GF-D8 (cell line): ENCODE results near the gene SLC24A2.

ENCODE experiments used
- DNase-seq: peaks from one replicate; lab custom pipeline; 2025; lab: John Stamatoyannopoulos, UW

Gene SLC24A2

DNA sequence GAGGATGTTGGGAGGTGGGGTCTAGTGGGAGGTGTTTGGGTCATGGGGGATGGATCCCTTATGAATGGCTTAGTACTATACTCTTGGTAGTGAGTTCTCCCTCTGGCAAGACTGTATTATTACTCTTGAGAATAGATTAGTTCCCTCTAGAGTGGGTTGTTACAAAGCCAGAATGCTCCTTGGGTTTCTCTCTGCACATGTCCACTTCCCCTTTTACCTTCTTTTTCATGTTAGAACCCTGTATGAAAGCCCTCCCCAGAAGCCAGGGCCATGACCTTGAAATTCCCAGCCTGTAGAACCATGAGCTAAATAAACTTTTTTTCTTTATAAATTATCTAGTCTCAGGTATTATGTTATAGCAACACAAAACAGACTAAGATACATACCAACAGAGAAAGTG, 31.1 kb downstream of the SLC24A2 start:
- no peak for DNase-seq

DNA sequence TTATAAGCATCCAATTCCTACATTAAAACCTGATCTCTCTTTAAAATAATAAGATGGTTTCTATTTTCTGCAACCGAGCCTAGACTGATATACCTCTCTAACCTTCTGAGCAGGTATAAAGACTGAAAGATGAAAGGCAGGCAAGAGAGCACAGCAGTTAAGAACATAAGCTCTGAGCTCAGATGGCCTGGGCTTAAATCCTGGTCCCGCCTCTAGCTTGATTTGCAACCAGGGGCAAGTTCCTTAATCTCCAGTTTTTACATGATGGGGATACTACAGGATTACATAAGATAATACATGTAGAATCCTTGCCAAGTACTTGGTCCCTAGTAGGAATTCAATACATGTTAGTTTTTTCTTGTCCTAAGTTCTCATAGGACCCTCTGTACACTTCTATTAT, 33.9 kb downstream of the SLC24A2 start:
- DNase-seq, result no peak

DNA sequence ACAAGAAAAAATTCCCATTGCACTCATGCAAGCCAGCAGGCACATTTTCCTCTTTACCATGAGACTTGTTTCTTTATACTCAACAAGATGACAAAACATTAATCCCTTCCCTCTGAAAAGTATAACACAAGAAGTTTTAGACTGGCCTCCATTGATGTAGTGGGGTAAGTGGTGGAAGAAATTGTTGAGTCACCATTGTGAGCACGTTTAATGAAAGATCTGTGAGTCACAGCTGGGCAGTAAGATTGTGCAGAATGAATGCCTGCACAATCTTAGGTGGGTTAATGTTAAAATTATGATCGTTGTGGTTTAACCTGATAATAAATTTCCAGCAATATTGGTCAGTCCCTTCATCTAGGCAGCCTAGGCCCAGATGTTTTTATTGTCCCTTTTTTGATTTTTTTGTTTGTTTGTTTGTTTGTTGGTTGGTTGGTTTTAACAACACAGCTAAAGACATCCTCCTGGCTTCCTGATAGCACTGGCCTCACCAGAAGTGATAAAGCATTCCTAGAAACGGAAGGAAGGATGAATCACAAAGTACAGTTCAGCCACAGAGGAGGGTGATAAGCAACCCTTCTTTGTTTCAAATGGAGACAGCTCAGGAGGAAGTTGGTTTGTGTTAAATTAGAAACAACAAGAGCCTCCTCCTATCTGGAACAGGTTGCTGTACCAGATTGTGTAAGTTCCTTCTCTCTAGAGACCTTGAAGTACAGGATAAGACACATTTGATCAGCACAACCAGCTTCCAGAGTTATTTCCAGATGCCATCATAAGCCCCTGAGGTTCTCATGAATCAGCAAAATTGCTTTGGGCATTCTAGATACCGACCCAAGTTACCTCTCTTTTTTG, 40.3 kb downstream of the SLC24A2 start:
- DNase-seq, result peak; percentile 30

DNA sequence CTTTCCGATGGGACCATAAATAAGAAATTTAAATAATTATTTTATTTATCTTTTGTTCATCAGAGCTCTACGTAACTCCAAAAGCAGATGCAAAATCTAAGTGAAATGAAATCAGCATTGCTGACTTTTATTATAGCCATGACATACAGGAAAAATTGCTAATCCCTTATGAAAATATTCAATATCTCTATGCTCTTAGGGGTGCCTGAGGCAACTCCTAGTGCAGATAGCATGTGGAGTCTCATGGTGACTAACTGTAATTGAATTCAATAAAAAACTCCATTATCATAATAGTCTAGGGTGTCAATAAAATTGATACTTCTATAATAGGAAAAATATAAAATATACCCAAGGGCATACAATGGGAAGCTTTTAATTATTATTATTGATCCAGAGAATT, 42.6 kb downstream of the SLC24A2 start:
- no peak for DNase-seq

DNA sequence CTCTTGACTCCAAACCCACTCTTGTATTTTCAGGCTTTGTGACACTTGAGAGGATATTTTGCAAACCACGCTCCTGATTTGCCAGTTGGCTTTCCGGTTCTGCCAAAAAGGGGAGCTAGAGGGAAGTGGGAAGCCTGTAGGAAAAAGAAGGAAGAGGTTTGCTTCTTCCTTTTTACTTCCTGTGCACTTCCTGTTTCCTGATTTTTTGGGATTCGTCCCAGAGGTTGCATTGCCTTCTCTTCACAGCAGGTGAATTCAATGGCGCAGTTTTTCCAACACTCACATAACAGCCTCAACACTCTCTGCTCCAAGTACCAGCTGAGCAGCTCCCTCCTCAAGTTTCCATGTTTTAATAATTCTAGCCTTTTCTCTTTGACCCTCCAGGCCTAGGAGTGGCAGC, 47.7 kb downstream of the SLC24A2 start:
- DNase-seq, result no peak
